ENCODE measurements around the gene NAT9.

Gene NAT9

DNA sequence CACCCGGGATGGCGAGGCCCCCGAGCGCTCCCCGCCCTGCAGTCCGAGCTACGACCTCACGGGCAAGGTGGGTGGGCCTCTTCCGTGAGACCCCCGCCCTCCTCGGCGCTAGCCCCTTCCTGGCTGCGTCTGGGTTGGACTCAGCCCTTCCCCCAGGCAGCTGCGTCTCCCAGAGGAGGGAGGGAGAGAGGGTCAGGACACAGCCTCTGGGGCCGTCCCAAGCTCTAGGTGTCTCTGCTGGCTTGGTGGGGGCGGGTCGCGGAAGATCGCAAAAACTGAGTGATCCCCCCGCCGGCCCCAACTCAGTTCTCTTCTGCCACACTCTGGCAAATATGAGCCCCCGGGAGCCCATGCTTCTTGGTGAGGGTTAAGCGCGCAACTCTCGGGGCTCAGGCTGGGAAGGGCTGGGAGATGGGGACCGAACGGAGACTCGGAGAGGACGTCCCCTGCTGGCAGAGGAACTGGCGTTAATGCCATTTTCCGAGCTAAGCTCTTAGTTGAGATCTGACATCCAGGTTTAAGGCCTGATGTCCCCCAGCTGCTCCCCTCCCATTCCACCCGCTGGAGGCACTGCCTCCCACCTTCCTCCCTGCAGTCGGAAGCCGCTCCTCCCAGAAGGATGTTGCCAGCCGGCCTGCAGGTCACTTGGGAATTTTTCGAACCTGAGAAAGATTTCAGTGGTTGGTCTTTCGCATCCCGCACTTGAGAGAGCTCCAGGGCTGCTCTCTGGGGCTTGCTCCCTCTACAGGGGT lies 38.7 kb downstream of the NAT9 start:
- peak; percentile 52 for DNase-seq

GRCh38 chr17:74736513-74737298 lies 39.4 kb downstream of the NAT9 start, which contains the start of gene RAB37:
RAB37 (plus strand) TSS chr17:74737256; CDS start chr17:74737273, 17 bp downstream.
- in situ Hi-C loops (cut with MboI; ENCODE audit: low pct_unique_long_range_greater_than_20kb, low sequenced_read_pairs), result no loop called here
- DNase-seq, result peak; percentile 79

More for the DNA sequence above, 38.7 kb downstream of the NAT9 start:
- in situ Hi-C loops (cut with MboI; ENCODE audit: low pct_unique_long_range_greater_than_20kb, low sequenced_read_pairs), result no loop called here

DNA sequence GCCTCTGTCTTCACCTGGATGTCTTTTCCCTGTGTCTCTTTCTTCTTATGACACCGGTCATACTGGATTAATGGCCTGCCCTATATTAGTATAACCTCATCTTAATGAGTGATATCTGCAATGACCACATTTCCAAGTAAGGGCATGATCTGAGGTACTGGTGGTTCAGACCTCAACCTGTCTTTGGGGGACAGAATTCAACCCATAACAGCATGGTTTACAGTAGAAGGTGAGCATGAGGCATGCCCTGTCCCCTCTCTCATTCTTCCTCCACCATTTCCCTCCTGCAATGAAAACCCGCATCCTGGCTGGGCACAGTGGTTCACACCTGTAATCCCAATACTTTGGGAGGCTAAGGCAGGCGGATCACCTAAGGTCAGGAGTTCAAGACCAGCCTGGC lies 41.9 kb downstream of the NAT9 start:
- in situ Hi-C loops (cut with MboI; ENCODE audit: low pct_unique_long_range_greater_than_20kb, low sequenced_read_pairs), result no loop called here
- DNase-seq, result no peak

- in situ Hi-C loops (cut with MboI; ENCODE audit: low pct_unique_long_range_greater_than_20kb, low sequenced_read_pairs), result no loop called here
- DNase-seq, result no peak
These were observed 42.6 kb downstream of the NAT9 start for GRCh38 chr17:74733365-74734122.

GRCh38 chr17:74732042-74732867 lies 43.9 kb downstream of the NAT9 start:
- no peak for DNase-seq
- in situ Hi-C loops (cut with MboI; ENCODE audit: low pct_unique_long_range_greater_than_20kb, low sequenced_read_pairs), result no loop called here

- DNase-seq, result no peak
- in situ Hi-C loops (cut with MboI; ENCODE audit: low pct_unique_long_range_greater_than_20kb, low sequenced_read_pairs), result no loop called here
These were observed 44.9 kb downstream of the NAT9 start for GRCh38 chr17:74731347-74731605.

- in situ Hi-C loops (cut with MboI; ENCODE audit: low pct_unique_long_range_greater_than_20kb, low sequenced_read_pairs), result no loop called here
These were observed 45.4 kb downstream of the NAT9 start for GRCh38 chr17:74730491-74731346.

DNA sequence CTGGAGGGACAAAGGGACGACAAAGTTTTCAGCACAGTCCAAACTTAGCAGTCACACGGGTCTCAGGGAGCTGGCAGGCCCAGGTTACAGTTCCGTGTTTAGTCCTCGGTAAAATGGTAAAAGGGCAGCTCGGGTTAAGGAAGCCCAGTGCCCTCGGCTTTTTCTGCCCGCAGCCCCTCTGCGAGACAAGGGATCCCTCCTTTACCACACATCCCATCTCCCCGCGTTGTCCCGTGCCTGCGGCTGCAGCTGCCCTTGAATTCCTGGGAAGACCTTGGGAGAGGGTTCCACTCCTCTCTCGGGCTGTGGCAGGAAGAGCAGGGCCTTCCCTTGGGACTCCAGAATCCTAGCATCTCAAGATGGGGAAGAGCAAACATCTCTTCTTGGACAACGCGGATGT lies 46.3 kb downstream of the NAT9 start:
- in situ Hi-C loops (cut with MboI; ENCODE audit: low pct_unique_long_range_greater_than_20kb, low sequenced_read_pairs), result no loop called here
- DNase-seq, result no peak

More at GRCh38 chr17:74730491-74731346, 45.4 kb downstream of the NAT9 start:
- DNase-seq, result no peak

DNA sequence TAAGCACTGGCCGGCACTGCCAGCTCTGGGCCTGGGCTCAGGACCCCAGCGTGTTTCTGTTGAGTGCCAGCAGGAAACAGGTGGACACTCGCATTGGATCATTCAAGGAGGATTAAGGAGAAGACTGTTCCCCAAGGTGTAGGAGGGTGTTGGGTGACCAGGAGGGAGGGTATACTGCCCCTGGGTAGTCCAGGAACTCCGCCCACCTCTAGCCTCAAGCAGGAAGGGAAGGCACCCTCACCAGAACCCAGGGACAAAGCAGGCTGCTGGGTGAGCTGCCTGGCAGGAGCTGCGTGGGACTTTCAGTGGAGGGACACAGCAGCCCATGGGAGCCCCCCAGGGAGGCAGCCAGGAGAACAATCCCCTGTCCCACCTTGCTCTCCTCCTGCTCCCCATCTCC lies 46.8 kb downstream of the NAT9 start:
- DNase-seq, result no peak
- in situ Hi-C loops (cut with MboI; ENCODE audit: low pct_unique_long_range_greater_than_20kb, low sequenced_read_pairs), result no loop called here

DNA sequence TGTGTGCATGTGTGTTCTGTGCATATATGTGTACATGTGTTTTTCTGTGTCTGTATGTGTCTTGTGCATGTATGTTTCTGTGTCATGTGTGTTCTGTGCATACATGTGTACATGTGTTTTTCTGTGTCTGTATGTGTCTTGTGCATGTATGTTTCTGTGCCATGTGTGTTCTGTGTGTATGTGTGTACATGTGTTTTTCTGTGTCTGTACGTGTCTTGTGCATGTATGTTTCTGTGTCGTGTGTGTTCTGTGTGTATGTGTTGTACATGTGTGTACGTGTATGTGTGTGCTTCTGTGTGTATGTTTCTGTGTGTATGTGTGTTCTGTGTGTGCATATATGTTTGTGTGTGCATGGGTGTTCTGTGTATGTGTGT lies 47.5 kb downstream of the NAT9 start:
- DNase-seq, result no peak
- in situ Hi-C loops (cut with MboI; ENCODE audit: low pct_unique_long_range_greater_than_20kb, low sequenced_read_pairs), result no loop called here

GRCh38 chr17:74728033-74728701 lies 48.0 kb downstream of the NAT9 start:
- in situ Hi-C loops (cut with MboI; ENCODE audit: low pct_unique_long_range_greater_than_20kb, low sequenced_read_pairs), result no loop called here
- no peak for DNase-seq

- DNase-seq, result no peak
- in situ Hi-C loops (cut with MboI; ENCODE audit: low pct_unique_long_range_greater_than_20kb, low sequenced_read_pairs), result no loop called here
These were observed 51.0 kb downstream of the NAT9 start for GRCh38 chr17:74725111-74725510.

- in situ Hi-C loops (cut with MboI; ENCODE audit: low pct_unique_long_range_greater_than_20kb, low sequenced_read_pairs), result no loop called here
- no peak for DNase-seq
These were observed 52.3 kb downstream of the NAT9 start for GRCh38 chr17:74723891-74724290.

GRCh38 chr17:74722782-74723181 lies 53.4 kb downstream of the NAT9 start:
- in situ Hi-C loops (cut with MboI; ENCODE audit: low pct_unique_long_range_greater_than_20kb, low sequenced_read_pairs), result no loop called here

More at GRCh38 chr17:74722782-74723181, 53.4 kb downstream of the NAT9 start:
- no peak for DNase-seq
